Measurements from ENCODE around the gene OR5K4.
"Not testable (repeated sequence)": the region's sequence is repeated elsewhere in the genome, so short reads cannot be mapped to it uniquely, and the experiment has no call there.

The OR5K4 gene

DNA sequence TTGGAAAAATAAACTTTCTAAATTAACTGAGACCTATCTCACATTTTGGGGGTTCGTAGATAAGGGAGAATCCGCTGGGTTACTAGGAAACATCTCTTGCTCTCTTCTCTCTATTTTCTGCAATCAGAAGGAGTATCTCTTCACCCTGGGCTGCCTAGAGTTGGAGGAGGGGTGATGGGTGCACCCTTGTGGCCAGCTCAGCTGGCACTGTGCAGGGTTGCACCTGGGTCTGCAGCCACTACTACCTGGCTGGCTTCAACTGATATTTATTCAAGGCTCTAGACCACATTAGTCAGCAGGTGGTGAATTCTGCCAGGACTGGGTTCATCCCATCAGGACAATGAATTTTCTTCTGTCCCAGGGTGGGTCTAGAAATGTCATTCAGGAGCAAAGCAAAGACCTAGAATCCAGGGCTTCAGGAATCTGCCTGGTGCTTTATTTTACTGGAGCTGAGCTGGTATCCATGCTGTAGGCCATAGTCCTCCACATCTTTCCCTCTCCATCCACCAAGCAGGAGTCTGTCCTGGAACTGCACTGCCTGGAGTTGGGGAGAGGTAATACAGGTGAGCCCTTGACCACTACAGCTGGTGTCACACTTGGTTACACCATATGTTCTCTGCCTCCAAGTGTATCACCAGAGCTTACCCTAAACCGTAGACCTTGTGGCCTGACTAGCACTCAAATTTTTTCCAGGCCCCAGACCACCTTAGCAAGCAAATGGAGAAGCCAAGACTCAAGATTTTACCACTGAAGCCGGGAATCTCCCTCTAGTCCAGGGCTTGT lies 14.0 kb downstream of the OR5K4 start:
- no peak for DNase-seq (ENCODE audit: extremely low read depth in 1 of 2, low read depth in 1 of 2)

DNA sequence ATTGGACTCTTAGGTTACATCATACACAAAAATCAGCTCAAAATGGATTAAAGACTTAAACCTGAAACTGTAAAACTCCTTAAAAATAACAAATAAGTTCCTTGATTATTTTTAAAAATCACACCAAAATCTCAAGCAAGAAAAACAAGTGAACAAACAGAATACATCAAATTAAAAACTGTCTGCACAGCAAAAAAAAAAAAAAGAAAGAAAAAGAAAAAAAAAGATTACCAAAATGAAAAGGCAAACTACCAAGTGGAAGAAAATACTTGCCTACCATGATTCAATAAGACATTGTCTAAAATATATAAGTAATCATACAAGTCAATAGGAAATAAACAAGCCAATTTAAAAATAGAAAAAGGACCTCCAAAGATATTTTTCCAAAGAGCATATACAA lies 17.5 kb downstream of the OR5K4 start:
- DNase-seq (ENCODE audit: extremely low read depth in 1 of 2, low read depth in 1 of 2), result no peak

DNA sequence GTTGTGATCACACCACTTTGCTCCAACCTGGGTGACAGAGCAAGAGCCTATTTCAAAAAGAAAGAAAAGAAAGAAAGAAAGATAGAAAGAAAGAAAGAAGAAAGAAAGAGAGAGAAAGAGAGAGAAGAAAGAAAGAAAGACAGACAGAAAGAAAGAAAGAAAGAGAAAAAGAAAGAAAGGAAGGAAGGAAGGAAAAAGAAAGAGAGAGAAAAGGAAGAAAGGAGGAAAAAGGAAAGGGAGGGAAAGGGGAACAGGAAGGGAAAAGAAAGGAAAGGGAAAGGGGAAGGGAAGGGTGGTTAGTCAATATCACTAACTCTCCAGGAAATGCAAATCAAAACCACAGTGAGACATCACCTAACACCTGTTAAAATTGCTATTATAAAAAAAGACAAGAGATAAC lies 18.2 kb downstream of the OR5K4 start:
- DNase-seq (ENCODE audit: extremely low read depth in 1 of 2, low read depth in 1 of 2), result no peak

DNA sequence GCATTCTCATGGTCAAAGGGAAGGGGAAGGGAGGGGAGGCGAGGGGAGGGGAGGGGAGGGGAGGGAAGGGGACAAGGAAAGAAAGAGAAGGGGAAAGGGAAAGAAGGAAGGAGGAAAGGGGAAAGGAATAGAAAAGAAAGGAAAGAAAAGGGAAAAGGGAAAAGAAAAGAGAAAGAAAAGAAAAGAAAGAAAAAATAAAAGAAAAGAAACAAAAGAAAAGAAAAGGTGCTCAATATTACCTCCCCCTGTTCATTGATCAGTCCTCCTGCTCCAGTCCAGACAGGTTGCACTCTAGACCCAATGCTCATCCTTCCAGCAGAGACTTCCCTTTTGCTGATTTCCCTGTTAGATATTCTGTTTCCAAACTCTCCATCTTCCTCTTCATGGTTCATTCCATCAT lies 18.8 kb downstream of the OR5K4 start:
- DNase-seq (ENCODE audit: extremely low read depth in 1 of 2, low read depth in 1 of 2), result no peak

DNA sequence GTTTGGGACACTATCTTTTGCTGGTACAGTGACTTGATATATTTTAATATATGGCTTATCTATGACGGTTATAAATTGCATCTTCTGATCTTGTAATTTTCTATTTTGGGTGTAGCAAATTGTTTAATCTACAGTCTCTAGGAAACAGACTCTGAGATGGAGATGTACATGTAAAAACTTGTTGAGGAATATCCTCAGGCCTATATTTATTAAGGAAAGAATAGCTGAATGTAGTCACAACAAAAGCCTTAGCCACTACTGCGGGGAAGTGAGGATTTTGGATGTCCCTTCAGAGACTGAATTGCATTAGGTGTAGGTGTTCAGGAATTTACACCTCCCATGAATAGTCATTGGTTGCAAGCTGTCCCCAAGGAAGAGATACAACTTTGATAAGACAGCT lies 23.0 kb downstream of the OR5K4 start:
- no peak for DNase-seq (ENCODE audit: extremely low read depth in 1 of 2, low read depth in 1 of 2)

DNA sequence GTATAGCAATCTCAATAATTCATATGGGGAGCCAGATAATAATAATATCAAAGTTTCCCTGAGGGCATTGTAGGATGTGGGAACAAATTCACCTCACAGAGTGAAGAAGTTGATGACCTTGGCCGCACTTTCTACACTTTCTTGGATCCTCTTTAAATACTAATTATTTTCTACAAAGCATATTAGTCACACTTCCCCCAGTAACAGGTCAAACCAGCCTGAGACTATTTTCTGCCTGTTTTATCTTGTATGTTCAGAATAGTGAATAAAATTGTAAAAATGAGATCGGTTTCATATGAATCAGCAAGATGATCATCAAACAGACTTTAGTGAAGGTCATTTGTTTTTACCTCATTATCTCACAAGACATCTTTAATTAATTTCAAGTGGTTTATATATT lies 34.5 kb downstream of the OR5K4 start:
- no peak for DNase-seq (ENCODE audit: extremely low read depth in 1 of 2, low read depth in 1 of 2)

DNA sequence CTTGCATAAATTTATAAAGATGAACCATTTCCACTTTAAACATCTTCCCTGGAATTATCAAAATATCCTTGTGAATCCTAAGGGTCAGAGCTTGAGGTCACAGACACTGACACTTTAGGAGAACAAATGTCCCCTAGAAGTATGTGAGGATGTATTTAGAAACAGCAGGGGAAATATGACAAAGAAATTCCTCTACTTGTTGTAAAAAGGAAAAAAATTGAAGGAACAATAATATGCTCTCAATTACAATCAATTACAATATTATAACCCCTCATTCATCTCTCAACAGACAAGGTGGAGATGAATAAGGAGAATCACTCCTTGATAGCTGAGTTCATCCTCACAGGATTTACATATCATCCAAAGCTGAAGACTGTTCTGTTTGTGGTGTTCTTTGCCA lies 36.7 kb downstream of the OR5K4 start, which contains the start of gene OR5K3:
Gene OR5K3, plus strand, starts transcription at position 301 of the 400 bp plus-strand sequence. Its CDS starts 0 bp downstream, at position 301.
- no peak for DNase-seq (ENCODE audit: extremely low read depth in 1 of 2, low read depth in 1 of 2)

DNA sequence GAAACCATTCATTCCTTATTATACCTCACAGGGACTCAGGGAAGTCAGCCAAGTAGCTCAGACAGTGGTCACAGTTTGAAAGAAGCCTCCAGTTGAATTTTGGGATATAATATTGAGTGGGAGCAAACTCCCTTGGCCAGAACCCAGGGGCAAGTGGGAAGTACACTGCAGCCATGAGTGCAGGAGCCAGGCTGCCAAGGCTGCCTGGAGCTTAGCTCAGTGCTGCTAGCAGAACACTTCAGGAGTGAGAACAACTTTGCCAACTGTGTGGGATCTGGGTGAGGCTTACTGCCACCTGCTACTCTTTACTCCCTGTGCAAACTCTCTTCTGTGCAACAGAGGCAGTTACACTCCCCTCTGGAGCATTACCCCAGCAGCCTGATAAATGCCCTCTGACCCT lies 41.4 kb downstream of the OR5K4 start:
- DNase-seq (ENCODE audit: extremely low read depth in 1 of 2, low read depth in 1 of 2), result no peak

DNA sequence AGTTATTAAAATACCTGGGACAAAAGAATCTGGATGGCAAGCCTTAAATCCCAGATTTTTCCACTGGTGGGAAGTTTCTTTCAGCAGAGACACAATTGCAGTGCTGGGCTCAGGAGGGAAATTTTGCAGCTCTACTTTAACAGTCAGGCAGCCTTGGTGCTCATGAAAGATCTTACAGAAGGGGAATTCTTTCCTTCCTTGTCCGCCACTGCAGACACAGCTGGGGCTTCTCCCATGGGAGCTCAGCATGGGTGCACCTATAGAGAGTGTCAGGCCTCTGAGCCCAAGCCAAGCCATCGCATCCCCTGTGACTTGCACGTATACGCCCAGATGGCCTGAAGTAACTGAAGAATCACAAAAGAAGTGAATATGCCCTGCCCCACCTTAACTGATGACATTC lies 42.8 kb downstream of the OR5K4 start:
- DNase-seq (ENCODE audit: extremely low read depth in 1 of 2, low read depth in 1 of 2), result not testable (repeated sequence)

DNA sequence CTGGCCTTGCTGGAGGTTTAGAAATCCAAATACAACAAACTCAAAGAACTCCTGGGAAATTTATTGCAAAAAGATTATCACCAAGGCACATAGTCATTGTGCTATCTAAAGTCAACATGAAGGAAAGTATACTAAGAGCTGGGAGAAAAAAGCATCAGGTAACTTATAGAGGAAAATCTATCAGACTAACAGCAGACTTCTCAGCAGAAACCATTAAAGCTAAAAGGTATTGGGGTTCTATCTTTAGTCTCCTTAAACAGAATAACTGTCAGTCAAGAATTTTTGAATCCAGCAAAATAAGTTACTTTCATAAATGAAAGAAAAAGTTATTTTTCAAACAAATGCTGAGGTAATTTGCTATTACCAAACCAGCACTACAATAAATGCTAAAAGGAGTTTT lies 44.9 kb downstream of the OR5K4 start:
- no peak for DNase-seq (ENCODE audit: extremely low read depth in 1 of 2, low read depth in 1 of 2)

DNA sequence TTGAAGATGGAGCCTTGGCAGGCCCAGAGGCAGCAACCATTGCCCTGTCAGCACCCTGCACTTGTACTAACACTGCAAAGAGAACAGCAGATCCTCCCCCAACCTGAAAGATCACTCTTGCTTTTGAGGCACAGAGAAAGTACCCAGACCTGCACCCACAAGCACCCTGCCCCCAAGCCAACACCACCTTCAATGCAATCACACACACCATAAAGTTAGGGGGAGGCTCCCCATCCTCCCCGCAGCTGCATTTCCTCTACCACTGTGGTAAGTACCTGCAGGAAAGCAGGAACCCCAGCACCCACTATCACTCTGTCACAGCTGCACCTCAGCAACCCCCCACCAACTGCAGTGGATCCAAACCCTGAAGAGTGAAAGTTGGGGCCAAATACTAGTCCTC lies 48.9 kb downstream of the OR5K4 start:
- no peak for DNase-seq (ENCODE audit: extremely low read depth in 1 of 2, low read depth in 1 of 2)

DNA sequence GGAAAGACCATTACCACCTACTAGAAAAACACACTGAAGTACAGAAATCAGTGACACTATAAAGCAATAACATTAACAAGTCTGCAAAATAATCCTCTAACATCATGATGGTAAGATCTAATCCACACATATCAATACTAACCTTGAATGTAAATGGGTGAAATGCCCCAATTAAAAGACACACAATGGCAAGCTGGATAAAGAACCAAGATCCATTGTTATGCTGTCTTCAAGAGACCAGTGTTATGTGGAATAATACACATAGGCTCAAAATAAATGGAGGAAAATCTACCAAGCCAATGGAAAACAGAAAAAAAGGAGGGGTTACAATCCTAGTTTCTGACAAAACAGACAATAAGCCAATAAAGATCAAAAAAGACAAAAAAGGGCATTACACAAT lies 50.4 kb downstream of the OR5K4 start:
- DNase-seq (ENCODE audit: extremely low read depth in 1 of 2, low read depth in 1 of 2), result no peak

Measured in activated CD8-positive, alpha-beta memory T cell treated with anti-CD3 and anti-CD28 coated beads for 1 hour (primary cell).